Ectodermal cell (in vitro differentiated cells): ENCODE measurements around the gene MMP24OS.
"Not testable (repeated sequence)": the region's sequence is repeated elsewhere in the genome, so short reads cannot be mapped to it uniquely, and the experiment has no call there.

Source experiments
- H3K27ac ChIP-seq: 2 replicates; pipeline ENCODE4 v1.7.0; 2013; ENCODE audit warnings: mild to moderate bottlenecking, low read depth, low read length; ENCODE audit not compliant: insufficient read depth, poor library complexity, severe bottlenecking
- H3K27me3 ChIP-seq: 2 replicates; pipeline ENCODE4 v1.7.0; 2013; ENCODE audit warnings: mild to moderate bottlenecking, low read length; ENCODE audit not compliant: insufficient read depth, control insufficient read depth, poor library complexity, severe bottlenecking
- H3K36me3 ChIP-seq: one replicate; pipeline ENCODE4 v1.7.0; 2013; ENCODE audit warnings: low read length; ENCODE audit not compliant: control insufficient read depth, insufficient read depth
- H3K4me1 ChIP-seq: one replicate; pipeline ENCODE4 v1.7.0; 2013; ENCODE audit warnings: low read length; ENCODE audit not compliant: control insufficient read depth, insufficient read depth
- H3K4me3 ChIP-seq: 2 replicates; pipeline ENCODE4 v1.7.0; 2013; ENCODE audit warnings: low read depth, low read length, control low read depth; ENCODE audit not compliant: insufficient read depth
- H3K9me3 ChIP-seq: 2 replicates; pipeline ENCODE4 v1.7.0; 2013; ENCODE audit warnings: mild to moderate bottlenecking, low read length, moderate library complexity; ENCODE audit not compliant: control insufficient read depth
- WGBS, 2 experiments: methylation state at CpG; one replicate each; pipeline ENCODE4 v1.1.7; 2013; ENCODE audit warnings: missing lambda C conversion rate in 2 of 2; 5-methylcytosine and 5-hydroxymethylcytosine counted together

The MMP24OS gene

DNA sequence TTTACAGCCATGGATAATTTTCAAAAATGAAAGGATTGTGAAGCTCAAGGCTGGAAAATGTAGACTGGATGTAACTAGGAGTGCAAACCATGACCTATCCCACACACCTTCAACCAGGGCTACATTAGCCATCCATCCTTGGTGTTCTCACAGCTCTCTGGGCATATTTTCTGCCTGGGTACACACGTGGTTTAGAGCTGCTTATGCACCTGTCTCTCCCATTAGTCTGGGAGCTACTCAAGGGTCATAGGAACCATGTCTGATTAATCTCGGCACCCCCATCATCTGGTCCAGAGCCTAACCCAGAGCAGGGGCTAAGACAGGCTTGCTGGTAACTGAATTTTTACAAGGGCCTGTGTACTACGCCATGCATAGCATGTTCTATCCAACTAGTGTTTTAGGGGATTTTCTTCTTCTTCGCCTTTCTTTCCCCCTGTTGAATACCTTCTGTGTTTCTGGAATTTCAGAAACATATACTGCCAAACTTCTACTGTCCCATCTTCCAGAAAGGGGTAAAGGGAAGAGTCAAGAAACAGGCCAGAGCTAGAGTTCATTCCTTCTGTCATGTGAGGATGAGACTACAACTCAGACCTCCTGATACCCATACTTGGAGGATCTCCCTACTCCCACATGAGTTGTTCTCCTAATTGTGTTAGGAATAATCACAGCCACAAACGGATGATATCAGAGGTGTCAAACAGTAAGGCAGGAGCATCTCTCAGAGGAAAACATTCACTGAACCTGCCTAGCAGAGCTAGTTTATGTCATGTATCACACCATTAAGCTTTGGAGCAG is 39.7 kb upstream of the MMP24OS start:
- no peaks in the 10 kb centered on the region for H3K36me3 ChIP-seq
- no peak overlapping the region for H3K27ac ChIP-seq
- no peaks in the 10 kb centered on the region for H3K4me1 ChIP-seq
- H3K9me3 ChIP-seq = no peaks in the 10 kb centered on the region
- H3K4me3 ChIP-seq = no peak overlapping the region
- H3K27me3 ChIP-seq = no peaks in the 10 kb centered on the region
- 92 to 96% methylated on average over 5 of the region's 5 CpGs for WGBS, 2 experiments

DNA sequence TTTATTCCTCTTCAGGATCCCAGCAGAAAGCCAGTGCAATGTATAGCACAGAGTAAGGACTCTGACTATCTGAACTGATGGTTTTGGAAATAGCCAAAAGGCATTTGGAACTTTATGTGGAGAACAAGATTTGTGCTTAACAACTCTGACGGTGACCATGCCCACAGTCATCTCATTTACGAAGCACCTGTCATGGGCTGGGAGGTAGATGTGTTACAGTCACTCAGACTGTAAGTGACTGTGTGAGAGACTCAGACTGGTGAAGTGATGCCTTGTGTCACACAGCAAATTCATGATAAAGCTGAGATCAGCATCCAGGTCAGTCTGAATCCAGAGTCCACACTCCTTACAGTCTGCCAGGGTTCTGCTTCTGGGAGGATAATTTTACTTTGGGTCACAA is 38.2 kb upstream of the MMP24OS start:
- no peaks in the 10 kb centered on the region for H3K4me1 ChIP-seq
- WGBS, 2 experiments = 92 to 100% methylated on average over 2 of the region's 2 CpGs
- no peak overlapping the region for H3K4me3 ChIP-seq
- H3K27me3 ChIP-seq = no peaks in the 10 kb centered on the region
- H3K36me3 ChIP-seq = no peaks in the 10 kb centered on the region
- no peak overlapping the region for H3K27ac ChIP-seq
- no peaks in the 10 kb centered on the region for H3K9me3 ChIP-seq

DNA sequence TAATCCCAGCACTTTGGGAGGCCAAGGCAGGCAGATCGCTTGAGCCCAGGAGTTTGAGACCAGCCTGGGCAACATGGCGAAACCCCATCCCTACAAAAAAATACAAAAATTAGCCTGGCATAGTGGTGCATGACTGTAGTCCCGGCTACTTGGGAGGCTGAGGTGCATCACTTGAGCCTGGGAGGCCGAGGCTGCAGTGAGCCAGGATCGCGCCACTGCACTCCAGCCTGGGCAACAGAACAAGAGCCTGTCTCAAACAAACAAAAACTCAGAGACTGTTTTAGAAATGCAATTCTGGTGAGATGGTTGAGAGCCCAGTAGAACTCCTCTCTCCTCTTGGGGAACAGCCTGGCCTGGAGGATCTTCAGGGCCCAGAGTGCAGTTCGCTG is 37.7 kb upstream of the MMP24OS start:
- not testable (repeated sequence) for H3K4me1 ChIP-seq, H3K27ac ChIP-seq, H3K27me3 ChIP-seq, H3K36me3 ChIP-seq, H3K9me3 ChIP-seq, H3K4me3 ChIP-seq
- 91% methylated on average over 7 of the region's 7 CpGs for WGBS, 2 experiments

DNA sequence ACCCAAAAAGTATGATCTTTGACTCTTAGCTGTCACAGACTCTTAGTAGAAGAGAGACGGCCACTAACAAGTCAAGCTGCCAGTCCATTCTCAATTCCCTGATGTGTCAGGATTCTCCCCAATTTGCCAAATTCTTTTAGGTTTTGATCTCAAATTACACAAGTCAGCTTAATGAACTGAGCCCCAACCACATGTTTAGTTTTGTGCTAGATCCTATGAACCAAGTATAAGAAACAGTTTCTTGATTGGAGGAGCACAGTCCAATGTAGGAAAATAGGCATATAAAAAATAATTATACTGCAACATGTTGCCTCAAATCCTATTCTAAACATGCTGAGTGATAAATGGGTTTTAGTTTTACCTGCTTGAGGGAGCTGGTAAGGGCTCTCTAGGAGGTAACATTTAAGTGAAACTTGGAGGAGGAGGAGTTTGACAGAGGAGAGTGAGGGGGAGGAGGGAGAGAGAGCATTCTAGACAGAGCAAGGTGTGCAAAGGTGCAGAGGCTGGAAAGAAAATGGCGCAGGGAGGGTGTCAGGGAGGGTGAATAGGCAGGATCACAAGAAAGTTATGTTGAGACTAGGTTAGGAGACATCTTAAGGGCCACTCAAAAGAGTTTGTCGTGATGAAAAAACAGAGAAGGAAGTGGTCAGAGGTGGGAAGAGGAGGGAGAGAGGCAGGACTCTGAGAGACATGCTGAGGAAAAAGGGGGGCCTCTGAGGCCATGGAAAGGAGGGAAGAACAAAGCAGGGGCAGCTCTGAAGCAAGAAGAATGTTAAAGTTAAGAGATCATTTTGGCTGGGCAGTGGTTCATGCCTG is 37.1 kb upstream of the MMP24OS start:
- Histone ChIP-seq H3K27me3 (no peaks in the 10 kb centered on the region), H3K9me3 (no peaks in the 10 kb centered on the region), H3K36me3 (no peaks in the 10 kb centered on the region), H3K4me3 (no peak overlapping the region), H3K4me1 (no peaks in the 10 kb centered on the region), H3K27ac (no peak overlapping the region)
- 81 to 85% methylated on average over 3 of the region's 3 CpGs for WGBS, 2 experiments

DNA sequence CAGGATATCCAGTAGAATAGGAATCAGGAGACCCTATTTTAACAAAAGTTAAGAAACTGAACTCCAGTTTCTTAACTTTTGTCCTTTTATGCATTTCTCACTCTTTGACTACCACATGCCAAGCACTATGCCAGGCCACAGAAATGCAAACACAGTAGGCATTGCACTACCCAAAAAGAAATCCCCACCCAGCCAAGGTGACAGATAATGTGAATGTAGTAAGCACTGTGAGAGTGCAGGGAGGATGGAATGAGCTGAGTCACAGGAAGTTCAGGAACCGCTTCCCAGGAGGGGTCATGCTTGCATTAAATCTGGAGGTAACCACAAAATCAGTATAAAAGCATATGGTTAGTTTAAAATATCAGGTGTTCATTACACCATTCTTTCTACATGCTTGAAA is 34.4 kb upstream of the MMP24OS start:
- H3K9me3 ChIP-seq = no peaks in the 10 kb centered on the region
- H3K36me3 ChIP-seq = no peaks in the 10 kb centered on the region
- H3K27ac ChIP-seq = no peak overlapping the region
- no peak overlapping the region for H3K4me3 ChIP-seq
- no peaks in the 10 kb centered on the region for H3K27me3 ChIP-seq
- WGBS, 2 experiments = 67 to 76% methylated on average over 1 of the region's 1 CpG
- H3K4me1 ChIP-seq = no peaks in the 10 kb centered on the region

DNA sequence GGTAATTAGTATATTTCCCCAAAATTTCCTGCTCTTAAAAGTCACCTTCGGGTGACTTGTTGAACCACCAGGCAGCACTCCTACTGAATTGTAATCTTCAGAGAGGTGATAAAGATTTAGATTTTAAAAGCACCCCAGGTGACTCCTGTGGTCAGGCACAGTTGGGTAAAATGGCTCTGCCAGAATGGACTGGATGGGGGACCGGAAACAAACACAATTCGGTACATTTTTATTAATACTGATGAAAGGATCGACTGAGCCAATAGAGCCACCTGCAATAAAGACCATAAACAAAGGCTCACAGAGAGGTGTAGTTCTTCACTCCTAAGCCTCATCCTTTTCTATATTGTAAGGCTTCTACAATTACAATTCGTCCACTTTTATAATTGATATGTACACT is 33.9 kb upstream of the MMP24OS start:
- Histone ChIP-seq H3K27ac (no peak overlapping the region), H3K4me1 (no peaks in the 10 kb centered on the region), H3K27me3 (no peaks in the 10 kb centered on the region), H3K36me3 (no peaks in the 10 kb centered on the region), H3K4me3 (no peak overlapping the region), H3K9me3 (no peaks in the 10 kb centered on the region)
- WGBS, 2 experiments = 84 to 91% methylated on average over 4 to 5 of the region's 5 CpGs

DNA sequence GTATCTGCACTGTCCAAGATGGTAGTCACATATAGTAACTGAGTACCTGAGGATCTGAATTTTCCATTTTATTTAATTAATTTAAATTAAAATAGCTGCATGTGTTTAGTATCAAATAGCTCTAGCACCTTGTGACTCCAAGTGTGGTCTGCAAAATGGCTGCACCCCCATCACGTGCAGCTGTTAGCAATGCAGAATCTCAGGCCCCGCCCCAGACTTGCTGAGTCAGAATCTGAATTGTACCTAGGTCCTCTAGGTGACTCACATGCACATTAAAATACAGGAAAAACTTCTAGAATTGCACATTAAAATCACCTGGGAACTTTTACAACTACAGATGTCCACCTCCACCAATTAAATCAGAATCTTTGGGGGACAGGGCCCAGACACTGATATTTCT is 33.5 kb upstream of the MMP24OS start:
- Histone ChIP-seq H3K4me3 (no peak overlapping the region), H3K4me1 (no peaks in the 10 kb centered on the region), H3K27ac (no peak overlapping the region), H3K27me3 (no peaks in the 10 kb centered on the region), H3K36me3 (no peaks in the 10 kb centered on the region), H3K9me3 (no peaks in the 10 kb centered on the region)
- 83 to 91% methylated on average over 2 of the region's 2 CpGs for WGBS, 2 experiments

DNA sequence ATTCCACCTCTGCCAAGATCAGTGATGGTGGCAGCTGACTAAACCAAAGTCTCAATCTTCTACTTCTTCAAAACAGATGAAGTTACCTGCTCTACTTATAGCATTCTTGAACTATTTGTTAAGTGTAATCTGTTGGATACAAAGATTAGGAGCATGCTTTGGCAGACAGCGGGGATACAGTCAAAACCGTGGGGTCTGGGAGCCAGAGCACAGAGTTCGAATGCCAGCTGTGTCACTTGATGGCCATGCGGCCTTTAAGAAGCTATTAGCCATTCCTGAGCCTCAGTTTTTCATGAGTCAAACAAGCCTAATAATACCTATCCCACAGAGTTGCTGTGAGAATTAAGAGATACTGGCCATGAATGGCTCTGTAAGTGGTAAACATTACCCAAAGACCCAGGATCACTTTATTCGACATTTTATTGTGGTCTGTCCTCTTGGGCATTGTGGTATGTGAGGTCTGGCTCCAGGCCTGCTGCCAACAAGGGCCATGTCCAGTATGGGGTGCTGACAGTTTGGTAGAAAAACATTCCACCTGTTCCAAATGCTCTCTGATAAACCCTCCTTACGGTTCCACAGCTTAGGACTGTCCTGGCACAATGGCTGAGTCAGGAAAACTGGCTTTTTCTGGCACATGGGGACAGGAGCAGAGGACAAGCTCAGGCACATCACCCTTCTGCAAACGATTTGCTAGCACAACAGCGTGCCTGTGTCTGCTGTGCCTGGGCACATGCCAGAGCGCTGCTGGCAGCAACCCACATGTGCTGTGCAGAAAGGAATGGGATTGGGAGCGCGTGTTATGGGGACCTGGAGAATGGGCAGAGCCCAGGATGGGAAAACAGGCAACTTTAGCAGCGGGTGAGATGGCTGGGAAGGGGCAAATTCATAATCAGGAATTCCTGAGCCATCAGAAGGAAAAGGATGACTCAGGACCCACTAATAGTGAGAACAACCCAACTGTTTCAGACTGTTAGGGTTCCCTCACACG is 30.0 kb upstream of the MMP24OS start:
- WGBS, 2 experiments = 92 to 95% methylated on average over 13 of the region's 13 CpGs
- no peaks in the 10 kb centered on the region for H3K4me1 ChIP-seq
- no peaks in the 10 kb centered on the region for H3K27me3 ChIP-seq
- no peak overlapping the region for H3K27ac ChIP-seq
- H3K4me3 ChIP-seq = no peak overlapping the region
- no peaks in the 10 kb centered on the region for H3K36me3 ChIP-seq
- H3K9me3 ChIP-seq = no peaks in the 10 kb centered on the region

DNA sequence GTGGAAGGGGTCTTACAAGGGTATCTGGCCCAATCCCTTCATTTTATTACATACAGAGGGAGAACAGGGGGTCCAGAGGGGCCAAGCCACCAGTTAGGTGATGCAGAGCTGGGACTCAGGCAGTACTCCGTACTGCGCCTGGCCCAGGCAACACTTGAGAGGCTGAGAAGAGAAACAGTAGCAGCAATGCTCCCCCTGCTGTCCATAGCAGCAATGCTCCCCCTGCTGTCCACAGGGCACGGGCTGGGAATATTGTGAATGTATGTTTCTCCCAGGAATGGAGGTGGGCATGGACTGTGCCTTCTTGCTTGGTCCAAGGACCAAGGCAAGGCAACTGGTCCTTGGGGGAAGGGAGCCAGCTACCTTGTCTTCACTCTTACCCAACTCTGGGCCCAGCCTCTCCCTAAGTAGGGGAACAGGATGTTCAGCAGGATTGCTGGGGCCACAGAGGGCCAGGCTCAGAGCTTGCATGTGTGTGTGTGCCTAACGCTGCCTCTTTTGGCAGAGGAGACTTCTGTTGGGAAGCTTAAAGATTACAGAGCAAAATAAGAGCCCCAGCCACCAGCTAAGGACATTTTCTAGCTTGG is 29.1 kb upstream of the MMP24OS start:
- Histone ChIP-seq H3K9me3 (no peaks in the 10 kb centered on the region), H3K27me3 (no peaks in the 10 kb centered on the region), H3K4me3 (no peak overlapping the region), H3K4me1 (no peaks in the 10 kb centered on the region), H3K36me3 (no peaks in the 10 kb centered on the region), H3K27ac (no peak overlapping the region)
- 55 to 62% methylated on average over 4 of the region's 4 CpGs for WGBS, 2 experiments
